ENCODE results near the gene VWA5B1. TPM values are rescaled to one million over a fixed set of nuclear protein-coding genes. Genes with fewer than 3 reads are reported as not detected.

Gene VWA5B1
- total and polyA plus RNA-seq, 2 of the 4 experiments (the other 2 are of a cell fraction), result not detected

DNA sequence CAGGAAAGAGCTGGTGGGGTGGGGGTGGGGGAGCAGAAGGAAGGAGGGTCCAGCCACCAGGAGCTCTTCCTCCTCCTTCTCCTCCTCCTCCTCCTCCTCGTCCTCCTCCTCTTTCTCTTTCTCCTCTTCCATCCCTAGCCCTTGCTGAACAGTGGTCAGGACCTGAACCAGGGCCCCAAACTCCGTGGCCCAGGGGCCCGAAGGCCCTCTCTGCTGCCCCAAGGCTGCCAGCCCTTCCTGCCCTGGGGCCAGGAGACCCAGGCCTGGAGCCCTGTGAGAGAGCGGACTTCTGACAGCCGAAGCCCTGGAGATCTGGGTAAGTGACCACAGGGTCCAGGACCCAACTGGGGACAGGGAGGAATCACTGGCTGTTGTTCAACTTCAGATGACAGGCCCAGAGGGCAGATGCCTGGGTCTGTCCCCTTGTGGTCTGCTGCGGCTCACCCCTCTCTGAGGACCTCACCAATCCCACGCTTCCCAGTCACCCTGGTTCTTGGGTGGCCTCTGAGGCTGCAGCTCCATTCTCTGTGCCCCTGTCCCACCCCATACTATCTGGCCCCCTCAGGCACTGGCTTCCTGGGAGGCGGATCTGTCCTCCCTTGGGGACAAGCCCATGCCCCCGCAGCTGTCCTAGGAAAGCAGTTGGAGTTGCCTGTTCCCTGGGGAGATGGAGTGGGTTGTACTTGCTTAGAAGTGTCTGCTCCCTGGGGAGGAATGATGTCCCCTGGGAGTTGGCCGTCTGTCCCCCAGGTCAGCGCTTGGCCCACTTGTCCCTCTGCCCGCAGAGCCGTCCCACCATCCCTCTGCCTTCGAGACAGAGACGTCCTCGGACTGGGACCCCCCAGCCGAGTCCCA lies 51.8 kb downstream of the VWA5B1 start (continued):
- no peak for TF ChIP-seq CHD1 (IDR thresholded peaks at IDR 0.05; ENCODE audit: low read depth, low read length)

GRCh38 chr1:20343149-20343937 lies 52.7 kb downstream of the VWA5B1 start:
- Histone ChIP-seq H4K8ac (ENCODE audit: low read depth in 2 of 2, low read length in 2 of 2) (no peak overlapping the region), H3K27me3 (ENCODE audit: control insufficient read depth, insufficient read depth, low read length) (peaks cover 28% of the 10 kb centered on the region), H2BK15ac (ENCODE audit: low read depth, low read length) (no peak overlapping the region), H3K27ac (ENCODE audit: insufficient read depth, low read length) (no peak overlapping the region), H4K91ac (ENCODE audit: insufficient read depth, low read depth, low read length) (no peak overlapping the region), H4K20me1 (ENCODE audit: insufficient read depth, low read length) (no peaks in the 10 kb centered on the region), H3K9me3 (ENCODE audit: control insufficient read depth, insufficient read depth, low read length) (0 out of 2 replicates have a peak, but pooled peaks cover 2% of the 10 kb centered on the region), H2AK9ac (replicated peaks; ENCODE audit: low read depth, low read length, poor library complexity) (no peak overlapping the region), H3K9me1 (ENCODE audit: insufficient read depth, low read length) (no peaks in the 10 kb centered on the region), H3K23ac (ENCODE audit: low read depth, low read length) (no peak overlapping the region), H2BK20ac (ENCODE audit: low read depth, low read length) (no peak overlapping the region), H2AK5ac (ENCODE audit: low read depth, low read length) (no peak overlapping the region), H3K4ac (ENCODE audit: low read depth, low read length) (no peak overlapping the region), H3K56ac (ENCODE audit: extremely low read depth, insufficient read depth, low read length) (no peak overlapping the region), H3K4me2 (ENCODE audit: low read depth, low read length) (no peak overlapping the region), H3K18ac (ENCODE audit: low read depth, low read length) (no peak overlapping the region), H3K4me1 (ENCODE audit: control insufficient read depth, insufficient read depth, low read length) (no peaks in the 10 kb centered on the region), H2BK5ac (ENCODE audit: low read depth, low read length, poor library complexity, severe bottlenecking) (no peak overlapping the region), H3K79me1 (ENCODE audit: low read depth in 1 of 2, low read length in 2 of 2) (no peaks in the 10 kb centered on the region), H2BK120ac (ENCODE audit: low read depth, low read length) (no peak overlapping the region), H2AFZ (replicated peaks; ENCODE audit: low read length, poor library complexity) (no peak overlapping the region), H3K36me3 (ENCODE audit: control insufficient read depth, insufficient read depth, low read length) (no peaks in the 10 kb centered on the region), H3K14ac (replicated peaks; ENCODE audit: low read depth, low read length) (no peak overlapping the region), H4K5ac (ENCODE audit: low read depth, low read length) (no peak overlapping the region), H3K4me3 (ENCODE audit: insufficient read depth, low read depth, low read length) (no peak overlapping the region), H3K9ac (ENCODE audit: low read depth, low read length) (no peak overlapping the region)
- intact Hi-C loops (cut with micrococcal nuclease) (no loop called here), in situ Hi-C loops (cut with MboI; ENCODE audit: low sequenced_read_pairs) (no loop called here), dilution Hi-C loops (cut with HindIII; ENCODE audit: low sequenced_read_pairs, unreplicated experiment) (no loop called here)
- POLR2A ChIA-PET (ENCODE audit: unreplicated experiment), result no interaction called here
- no peak for ATAC-seq (ENCODE audit: low read depth)
- no peak for DNase-seq
- CTCF ChIA-PET, result no interaction called here
- no TSS peak for BruUV-seq (replicated peaks)
- whole genome bisulfite sequencing, 2 experiments (ENCODE audit: extremely low coverage in 2 of 2, insufficient read length in 1 of 2), result 35% methylated on average over 22 of the region's 59 CpGs; no CpG with 5 or more reads in 1 of the 2 experiments
- TF ChIP-seq, protein P1, sequence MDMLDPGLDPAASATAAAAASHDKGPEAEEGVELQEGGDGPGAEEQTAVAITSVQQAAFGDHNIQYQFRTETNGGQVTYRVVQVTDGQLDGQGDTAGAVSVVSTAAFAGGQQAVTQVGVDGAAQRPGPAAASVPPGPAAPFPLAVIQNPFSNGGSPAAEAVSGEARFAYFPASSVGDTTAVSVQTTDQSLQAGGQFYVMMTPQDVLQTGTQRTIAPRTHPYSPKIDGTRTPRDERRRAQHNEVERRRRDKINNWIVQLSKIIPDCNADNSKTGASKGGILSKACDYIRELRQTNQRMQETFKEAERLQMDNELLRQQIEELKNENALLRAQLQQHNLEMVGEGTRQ (IDR thresholded peaks at IDR 0.05; ENCODE audit: low read depth, low read length), result no peak
- TF ChIP-seq, protein P2, sequence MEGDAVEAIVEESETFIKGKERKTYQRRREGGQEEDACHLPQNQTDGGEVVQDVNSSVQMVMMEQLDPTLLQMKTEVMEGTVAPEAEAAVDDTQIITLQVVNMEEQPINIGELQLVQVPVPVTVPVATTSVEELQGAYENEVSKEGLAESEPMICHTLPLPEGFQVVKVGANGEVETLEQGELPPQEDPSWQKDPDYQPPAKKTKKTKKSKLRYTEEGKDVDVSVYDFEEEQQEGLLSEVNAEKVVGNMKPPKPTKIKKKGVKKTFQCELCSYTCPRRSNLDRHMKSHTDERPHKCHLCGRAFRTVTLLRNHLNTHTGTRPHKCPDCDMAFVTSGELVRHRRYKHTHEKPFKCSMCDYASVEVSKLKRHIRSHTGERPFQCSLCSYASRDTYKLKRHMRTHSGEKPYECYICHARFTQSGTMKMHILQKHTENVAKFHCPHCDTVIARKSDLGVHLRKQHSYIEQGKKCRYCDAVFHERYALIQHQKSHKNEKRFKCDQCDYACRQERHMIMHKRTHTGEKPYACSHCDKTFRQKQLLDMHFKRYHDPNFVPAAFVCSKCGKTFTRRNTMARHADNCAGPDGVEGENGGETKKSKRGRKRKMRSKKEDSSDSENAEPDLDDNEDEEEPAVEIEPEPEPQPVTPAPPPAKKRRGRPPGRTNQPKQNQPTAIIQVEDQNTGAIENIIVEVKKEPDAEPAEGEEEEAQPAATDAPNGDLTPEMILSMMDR (conservative IDR thresholded peaks at IDR 0.05; ENCODE audit: low read depth, low read length), result no peak
- TF ChIP-seq BHLHE40 (IDR thresholded peaks at IDR 0.05; ENCODE audit: low read depth, low read length) (no peak), CHD1 (IDR thresholded peaks at IDR 0.05; ENCODE audit: low read depth, low read length) (no peak), RAD21 (IDR thresholded peaks at IDR 0.05; ENCODE audit: low read length) (no peak), RCOR1 (IDR thresholded peaks at IDR 0.05; ENCODE audit: insufficient replicate concordance, low read length) (no peak), NFE2L2 (IDR thresholded peaks at IDR 0.05; ENCODE audit: low read depth, low read length) (no peak), SMC3 (IDR thresholded peaks at IDR 0.05; ENCODE audit: low read depth, low read length) (no peak), CEBPB (IDR thresholded peaks at IDR 0.05; ENCODE audit: low read depth, low read length) (no peak), FOS (IDR thresholded peaks at IDR 0.05; ENCODE audit: low read depth, low read length) (no peak), MAZ (IDR thresholded peaks at IDR 0.05; ENCODE audit: borderline replicate concordance, low read depth, low read length) (no peak), POLR2A (IDR thresholded peaks at IDR 0.05; ENCODE audit: low read depth, low read length) (no peak), MXI1 (IDR thresholded peaks at IDR 0.05; ENCODE audit: borderline replicate concordance, low read depth, low read length) (no peak)

Measured in IMR-90 (cell line).